HG02623 (cell line): ENCODE results near the gene MORN3.
"Not testable (repeated sequence)": the region's sequence is repeated elsewhere in the genome, so short reads cannot be mapped to it uniquely, and the experiment has no call there.

ENCODE experiments used
- ATAC-seq: cut with Tn5 transposase; IDR thresholded peaks from one replicate; pipeline ENCODE4 v1.9.1; 2021; ENCODE audit warnings: moderate library complexity; ENCODE audit not compliant: unreplicated experiment

Gene MORN3

DNA sequence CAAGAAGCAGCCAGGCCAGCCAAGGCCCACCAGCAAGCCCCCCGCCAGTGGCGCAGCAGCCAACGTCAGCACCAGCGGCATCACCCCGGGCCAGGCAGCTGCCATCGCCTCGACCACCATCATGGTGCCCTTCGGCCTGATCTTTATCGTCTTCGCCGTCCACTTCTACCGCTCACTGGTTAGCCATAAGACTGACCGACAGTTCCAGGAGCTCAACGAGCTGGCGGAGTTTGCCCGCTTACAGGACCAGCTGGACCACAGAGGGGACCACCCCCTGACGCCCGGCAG, 28.2 kb downstream of the MORN3 start:
- ATAC-seq, result no peak

DNA sequence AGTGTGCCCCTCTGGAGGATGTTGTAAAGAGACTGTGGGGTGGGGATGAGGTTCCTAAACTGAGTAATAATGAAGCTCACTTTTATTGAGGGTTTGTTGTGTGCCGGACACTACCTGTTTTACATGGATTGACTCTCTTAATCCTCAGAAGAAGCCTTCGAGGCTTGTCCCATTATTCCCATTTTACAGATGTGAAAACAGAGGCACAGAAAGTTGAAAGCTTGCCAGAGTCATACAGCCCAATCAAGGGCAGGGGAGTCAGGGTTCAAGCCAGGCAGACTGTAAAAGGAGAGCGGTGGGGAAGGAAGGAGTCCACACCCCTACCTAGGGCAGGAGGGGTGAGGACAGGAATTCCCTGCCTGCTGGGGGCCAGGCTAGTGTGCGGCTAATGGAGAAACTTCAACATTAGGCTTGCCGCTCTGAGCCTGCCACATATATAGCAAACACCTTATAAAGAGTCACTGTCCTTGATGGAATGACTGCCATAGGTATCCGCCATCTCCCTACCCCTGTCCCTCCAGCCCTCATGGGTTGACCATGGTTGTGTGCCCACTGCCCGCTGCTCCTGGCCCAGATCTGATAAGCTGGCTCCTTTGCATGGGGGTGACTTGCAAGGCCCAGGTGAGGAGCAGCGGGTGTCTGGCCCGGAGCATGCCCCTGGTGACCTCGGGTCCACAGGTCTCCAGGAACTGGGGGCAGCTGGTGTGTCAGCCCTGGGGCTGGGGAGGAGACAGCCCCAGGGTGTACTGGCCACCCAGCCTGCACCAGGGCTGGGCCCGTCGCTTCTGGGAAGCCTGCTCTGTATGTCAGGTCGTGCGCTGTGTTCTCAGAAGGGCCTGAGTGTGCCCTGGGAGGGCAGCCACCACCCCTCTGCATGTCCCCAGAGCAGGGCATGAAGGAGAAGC, 30.9 kb downstream of the MORN3 start:
- no peak for ATAC-seq

DNA sequence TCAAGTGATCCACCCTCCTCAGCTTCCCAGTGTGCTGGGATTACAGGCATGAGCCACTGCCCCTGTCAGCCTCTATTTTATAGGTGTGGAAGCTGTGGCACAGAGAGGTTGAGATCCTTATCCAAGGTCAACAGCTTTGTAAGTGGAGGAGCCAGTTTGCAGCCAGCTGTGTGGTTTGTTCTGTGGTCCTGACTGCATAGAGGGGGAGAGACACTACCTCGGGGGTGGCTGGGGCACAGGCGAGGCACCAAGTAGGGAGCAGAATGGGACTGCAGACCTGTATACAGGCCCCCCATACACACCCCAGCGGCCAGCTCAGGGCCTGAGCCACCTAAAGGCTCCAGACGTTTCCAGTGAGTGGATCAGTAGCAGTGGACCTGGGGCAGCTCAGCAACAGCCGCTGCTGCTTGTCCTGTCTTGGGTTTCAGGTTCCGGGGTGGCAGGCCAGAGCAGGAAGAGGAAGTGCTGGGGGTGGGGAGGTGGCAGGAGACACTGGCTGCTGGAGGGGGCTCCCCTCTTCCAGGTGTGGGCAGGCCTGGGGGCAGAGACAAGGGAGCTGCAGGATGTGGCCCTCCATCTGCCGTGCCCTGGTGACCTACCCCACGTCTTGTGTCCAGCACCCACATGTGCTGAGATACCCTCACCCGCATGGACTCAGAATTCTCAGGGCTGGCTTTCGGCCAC, 32.1 kb downstream of the MORN3 start:
- no peak for ATAC-seq

DNA sequence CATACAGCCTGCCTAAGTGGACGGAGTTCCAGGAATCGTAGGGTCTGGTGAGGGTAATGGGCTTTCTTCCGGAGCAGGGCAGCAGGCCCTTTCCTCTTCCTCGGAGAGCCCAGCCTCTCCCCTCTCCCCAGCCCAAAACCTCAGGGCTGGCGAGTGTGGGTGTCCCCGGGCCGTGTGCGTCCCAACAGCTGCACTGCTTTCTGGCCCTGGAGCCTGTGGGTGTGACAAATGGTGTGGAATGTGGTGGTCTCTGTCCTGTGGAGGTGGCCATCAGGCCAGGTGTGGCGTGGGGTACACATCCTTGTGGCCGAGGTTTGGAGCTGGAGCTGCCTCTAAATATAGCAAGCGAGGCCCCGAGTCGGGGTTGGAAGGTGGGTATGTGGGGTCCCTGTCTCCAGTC, 34.6 kb downstream of the MORN3 start:
- no peak for ATAC-seq

DNA sequence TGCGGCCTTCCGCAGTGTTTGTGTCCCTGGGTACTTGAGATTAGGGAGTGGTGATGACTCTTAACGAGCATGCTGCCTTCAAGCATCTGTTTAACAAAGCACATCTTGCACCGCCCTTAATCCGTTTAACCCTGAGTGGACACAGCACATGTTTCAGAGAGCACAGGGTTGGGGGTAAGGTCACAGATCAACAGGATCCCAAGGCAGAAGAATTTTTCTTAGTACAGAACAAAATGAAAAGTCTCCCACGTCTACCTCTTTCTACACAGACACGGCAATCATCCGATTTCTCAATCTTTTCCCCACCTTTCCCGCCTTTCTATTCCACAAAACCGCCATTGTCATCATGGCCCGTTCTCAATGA, 35.6 kb downstream of the MORN3 start:
- not testable (repeated sequence) for ATAC-seq

GRCh38 chr12:121632069-121632970, 37.1 kb downstream of the MORN3 start:
- ATAC-seq, result no peak

GRCh38 chr12:121630791-121631355, 38.6 kb downstream of the MORN3 start:
- no peak for ATAC-seq

- no peak for ATAC-seq
Measured at GRCh38 chr12:121628536-121628935, 40.9 kb downstream of the MORN3 start.

DNA sequence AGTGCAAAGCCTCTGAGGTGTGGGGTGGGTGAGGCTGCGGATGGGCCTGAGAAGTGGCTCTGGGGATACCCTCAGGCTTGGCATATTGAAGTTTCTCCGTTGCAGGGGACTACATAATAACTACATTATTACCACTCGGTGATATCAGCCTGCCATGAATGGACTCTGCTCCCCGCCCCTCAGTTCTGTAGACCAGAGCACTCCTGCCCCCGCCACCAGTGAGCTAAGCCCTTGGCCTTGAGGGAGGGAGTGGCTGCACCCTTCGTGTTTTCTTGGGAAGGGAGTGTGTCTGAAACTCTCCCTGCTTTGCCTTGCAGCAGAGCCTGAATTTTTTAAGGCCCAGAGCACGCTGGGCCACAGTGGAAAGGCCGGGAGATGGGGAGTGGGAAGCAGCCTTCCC, 41.4 kb downstream of the MORN3 start:
- ATAC-seq, result no peak

DNA sequence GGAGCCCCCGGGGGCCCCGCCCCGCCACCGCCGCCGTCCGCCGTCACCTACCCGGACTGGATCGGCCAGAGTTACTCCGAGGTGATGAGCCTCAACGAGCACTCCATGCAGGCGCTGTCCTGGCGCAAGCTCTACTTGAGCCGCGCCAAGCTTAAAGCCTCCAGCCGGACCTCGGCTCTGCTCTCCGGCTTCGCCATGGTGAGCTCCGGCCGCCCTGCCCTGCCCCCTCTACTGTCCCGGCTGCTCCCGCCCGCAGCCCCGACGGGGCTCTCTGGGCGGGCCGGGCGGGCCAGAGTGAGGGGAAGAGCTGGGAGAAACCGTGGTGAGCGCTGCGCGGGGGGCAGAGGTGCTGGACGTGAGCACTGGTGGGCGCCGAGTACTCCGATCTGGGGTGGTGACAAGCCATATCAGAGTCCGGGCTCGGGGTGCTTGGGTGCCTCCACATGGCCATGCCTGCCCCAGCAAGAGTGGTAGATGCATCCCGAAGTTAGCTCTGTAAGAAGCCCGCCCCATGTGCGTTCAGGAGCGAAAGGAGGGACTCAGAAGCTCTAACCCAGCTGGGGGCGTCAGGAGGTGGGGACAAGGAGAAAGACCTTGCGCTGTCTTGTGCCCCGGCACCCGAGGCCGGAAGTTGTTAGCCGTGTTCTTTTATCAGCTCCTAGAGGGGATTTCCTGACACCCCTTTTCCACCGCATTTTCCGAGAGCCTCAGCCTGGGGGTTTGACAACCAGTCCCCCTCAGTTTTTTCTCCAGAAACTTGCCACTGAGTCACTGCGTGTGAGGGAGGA, 42.4 kb downstream of the MORN3 start:
- ATAC-seq, result peak; percentile 20

DNA sequence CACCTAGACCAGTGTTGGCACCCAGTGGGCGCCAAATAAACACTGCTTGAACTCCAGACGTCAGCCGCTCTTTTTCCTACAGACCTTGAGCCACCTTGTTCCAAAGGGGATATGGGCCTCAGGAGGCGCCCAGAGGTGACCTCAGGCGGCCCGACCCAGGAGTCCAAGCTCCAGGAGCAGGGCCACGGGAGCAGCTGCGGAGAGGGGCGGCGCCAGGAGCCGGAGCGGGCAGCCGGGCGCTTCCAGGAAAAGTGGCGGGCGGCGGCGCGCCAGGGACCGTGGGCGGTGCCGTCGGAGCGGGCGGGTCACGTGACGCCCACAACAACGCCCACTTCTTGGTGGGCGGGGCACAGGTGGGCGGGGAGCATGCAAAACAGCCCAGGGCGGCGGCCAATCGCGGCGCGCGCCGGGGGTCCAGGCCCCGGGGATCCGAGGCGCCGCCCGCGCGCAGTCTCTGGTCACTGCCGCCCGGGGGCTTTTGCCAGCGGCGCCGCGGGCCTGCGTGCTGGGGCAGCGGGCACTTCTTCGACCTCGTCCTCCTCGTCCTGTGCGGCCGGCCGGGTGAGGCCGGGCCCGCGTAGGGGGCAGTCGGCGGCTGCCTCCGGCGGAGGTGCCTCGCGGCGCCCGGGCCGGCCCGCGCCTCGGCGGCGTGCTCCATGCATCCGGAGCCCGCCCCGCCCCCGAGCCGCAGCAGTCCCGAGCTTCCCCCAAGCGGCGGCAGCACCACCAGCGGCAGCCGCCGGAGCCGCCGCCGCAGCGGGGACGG, 43.2 kb downstream of the MORN3 start, which contains the start of gene ORAI1:
TSS of gene ORAI1 (plus strand) at position 444 of the 766 bp plus-strand sequence.
- ATAC-seq, result peak; percentile 66

- ATAC-seq, result no peak
Measured at GRCh38 chr12:121620333-121620891, 49.0 kb downstream of the MORN3 start.

DNA sequence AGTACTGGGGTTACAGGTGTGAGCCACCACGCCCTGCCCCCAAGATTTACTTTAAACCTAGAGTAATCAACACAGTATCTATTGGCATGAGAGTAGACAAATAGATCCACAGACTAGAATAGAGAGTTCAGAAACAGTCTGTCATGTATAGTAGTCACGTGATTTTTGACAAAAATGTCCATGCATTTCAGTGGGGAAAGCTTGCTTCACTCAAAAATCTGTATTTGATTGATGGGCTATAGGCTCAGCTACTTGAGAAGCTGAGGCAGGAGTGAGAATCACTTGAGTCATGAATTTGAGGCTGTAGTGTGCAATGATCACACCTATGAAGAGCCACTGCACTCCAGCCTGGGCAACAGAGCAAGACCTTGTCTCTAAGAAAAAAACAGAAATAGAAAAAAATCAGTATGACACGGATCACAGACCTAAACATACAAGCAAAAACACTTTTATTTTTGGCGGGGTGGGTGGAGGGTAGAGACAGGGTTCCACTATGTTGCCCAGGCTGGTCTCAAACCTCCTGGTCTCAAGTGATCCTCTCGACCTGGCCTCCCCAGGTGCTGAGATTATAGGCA, 50.7 kb downstream of the MORN3 start:
- no peak for ATAC-seq

DNA sequence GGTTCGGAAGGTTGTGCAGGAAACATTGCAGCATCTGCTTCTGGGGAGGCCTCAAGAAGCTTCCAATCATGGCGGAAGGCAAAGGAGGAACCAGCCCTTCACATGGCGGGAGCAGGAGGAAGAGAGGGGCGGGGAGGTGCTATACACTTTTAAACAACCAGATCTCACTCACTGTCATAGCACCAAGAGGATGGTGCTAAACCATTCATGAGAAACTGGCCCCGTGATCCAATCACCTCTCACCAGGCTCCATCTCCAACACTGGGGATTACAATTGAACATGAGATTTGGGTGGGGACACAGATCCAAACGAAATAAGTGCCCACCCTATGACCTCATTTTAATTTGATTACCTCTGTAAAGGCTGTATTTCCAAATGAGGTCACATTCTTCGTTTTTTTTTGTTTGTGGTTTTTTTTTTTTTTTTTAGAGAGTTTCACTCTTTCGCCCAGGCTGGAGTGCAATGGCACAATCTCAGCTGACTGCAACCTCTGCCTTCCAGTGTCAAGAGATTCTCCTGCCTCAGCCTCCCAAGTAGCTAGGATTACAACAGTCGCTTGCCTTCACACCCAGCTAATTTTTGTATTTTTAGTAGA, 54.5 kb downstream of the MORN3 start:
- ATAC-seq, result no peak

- ATAC-seq, result no peak
Measured at GRCh38 chr12:121613462-121613861, 56.0 kb downstream of the MORN3 start.

DNA sequence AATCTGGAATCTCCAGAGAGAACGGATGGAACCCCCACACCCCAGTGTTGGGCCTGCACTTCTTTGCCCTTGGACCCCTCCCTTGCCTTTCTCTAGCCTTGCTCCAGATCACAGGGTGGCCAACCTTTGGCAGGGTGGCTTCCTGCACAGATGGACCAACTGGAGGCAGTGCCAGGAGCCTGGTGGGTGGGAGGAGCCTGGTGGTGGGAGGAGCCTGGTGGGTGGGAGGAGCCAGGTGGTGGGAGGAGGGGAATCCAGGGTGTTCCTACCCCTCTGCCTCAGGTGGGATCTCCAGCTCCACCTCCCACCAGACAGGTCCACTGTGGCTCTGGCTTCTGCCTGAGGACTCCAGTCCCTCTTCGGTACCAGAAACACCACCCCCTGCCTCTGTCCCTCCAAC, 58.1 kb downstream of the MORN3 start:
- no peak for ATAC-seq

DNA sequence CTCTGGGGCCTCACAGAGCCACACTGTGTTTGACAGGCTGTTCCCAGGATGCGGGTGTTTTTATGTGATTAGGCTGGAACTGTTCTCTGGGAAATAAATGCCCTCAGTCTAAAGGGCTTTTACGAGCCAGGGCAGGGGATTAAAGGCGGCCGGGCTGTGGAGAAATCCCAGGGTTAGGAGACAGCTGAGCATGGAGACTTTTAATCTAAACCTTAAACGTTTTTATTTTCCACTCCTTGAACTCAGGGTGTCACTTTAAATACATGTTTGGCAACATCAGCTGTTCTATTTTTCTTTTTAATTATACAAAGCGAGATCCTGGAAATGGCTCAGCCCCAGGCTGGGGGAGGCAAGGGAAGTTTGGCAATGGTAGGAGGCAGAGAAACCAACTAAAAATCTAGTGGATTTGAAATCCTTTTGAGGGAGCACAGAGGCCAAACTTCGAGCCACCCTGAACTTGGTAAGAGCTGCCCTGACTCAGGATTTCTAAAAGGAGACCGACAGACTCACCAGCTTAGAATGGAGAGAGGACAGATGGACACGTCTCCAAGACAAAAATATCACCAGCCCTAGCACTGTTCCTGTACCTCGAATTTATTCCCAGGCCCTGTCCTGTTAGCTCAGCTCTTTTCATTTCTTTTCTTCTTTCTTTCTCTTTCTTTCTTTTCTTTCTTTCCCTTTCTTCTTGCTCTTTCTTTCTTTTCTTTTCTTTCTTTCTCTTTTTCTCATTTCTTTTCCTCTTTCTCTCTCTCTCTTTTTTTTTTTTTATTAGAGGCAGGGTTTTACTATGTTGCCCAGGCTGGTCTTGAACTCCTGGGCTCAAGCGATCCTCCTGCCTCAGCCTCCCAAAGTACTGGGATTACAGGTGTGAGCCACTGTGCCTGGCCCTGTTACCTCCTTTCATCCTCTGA, 59.0 kb downstream of the MORN3 start:
- no peak for ATAC-seq

DNA sequence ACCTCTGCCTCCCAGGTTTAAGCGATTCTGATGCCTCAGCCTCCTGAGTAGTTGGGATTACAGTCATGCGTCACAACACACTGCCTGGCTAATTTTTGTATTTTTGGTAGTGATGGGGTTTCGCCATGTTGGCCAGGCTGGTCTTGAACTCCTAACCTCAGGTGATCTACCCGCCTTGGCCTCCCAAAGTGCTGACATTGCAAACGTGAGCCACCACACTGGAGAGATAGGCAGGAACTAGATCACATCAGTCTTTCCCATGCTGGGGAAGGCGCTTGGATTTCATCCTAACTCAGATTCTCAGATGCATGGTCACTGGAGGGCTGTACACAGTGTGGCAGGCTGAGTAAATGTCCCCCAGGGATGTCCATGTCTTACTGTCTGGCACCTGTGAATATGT, 61.2 kb downstream of the MORN3 start:
- ATAC-seq, result no peak
